GM12878 (cell line): Measurements from ENCODE around the gene PCTP. TPM values are rescaled to one million over a fixed set of nuclear protein-coding genes. Genes with fewer than 3 reads are reported as not detected.

Experiments used
- ATAC-seq: fragments of 200-7000 bp; cut with Tn5 transposase; 3 replicates; pipeline ENCODE4 v1.9.1; 2020; ENCODE audit warnings: mild to moderate bottlenecking, moderate library complexity
- BruUV-seq: library from RNA; stranded (reverse); fragments of 400-500 nt; replicated peaks from 2 replicates; lab custom pipeline; 2021; lab: Mats Ljungman, UMichigan
- CTCF ChIA-PET: fragments of 300-600 bp; sonication (Branson Sonifier 250); formaldehyde crosslinking; extraction: SDS; loops from one replicate; lab custom pipeline; 2021; ENCODE audit warnings: inconsistent platforms; lab: Yijun Ruan, JAX
- POLR2A ChIA-PET: fragments of 350-600 bp; formaldehyde crosslinking; extraction: SDS; loops from one replicate; lab custom pipeline; 2021; ENCODE audit warnings: inconsistent platforms; lab: Charles Lee
- RAD21 ChIA-PET: fragments of 300-600 bp; sonication (Branson Sonifier 250); formaldehyde crosslinking; loops from one replicate; lab custom pipeline; 2023; ENCODE audit warnings: antibody characterized with exemption; ENCODE audit not compliant: unreplicated experiment; lab: Charles Lee
- SMC1A ChIA-PET: fragments of 300-600 bp; sonication (Branson Sonifier 250); formaldehyde crosslinking; loops from one replicate; lab custom pipeline; 2023; ENCODE audit not compliant: unreplicated experiment, uncharacterized antibody; lab: Charles Lee
- DNase-seq: peaks from one replicate; pipeline ENCODE4 v3.0.0-alpha.2; 2011; ENCODE audit warnings: low read depth, low spot score
- FAIRE-seq: peaks from 3 replicates; lab custom pipeline; 2011; peaks lifted over from hg19 to GRCh38; lab: Jason Lieb, UNC
- H2AFZ ChIP-seq: 2 replicates; pipeline ENCODE4 v1.6.0; 2011; ENCODE audit warnings: low read depth, low read length, control low read depth; ENCODE audit not compliant: control insufficient read depth
- H3K27ac ChIP-seq: 2 replicates; pipeline ENCODE4 v1.5.1; 2011; ENCODE audit warnings: control low read depth; ENCODE audit not compliant: control insufficient read depth, insufficient read depth
- H3K27me3 ChIP-seq, 2 experiments: replicated peaks in 1 of 2; 2 replicates each; pipeline versions ENCODE4 v1.6.0 to v1.6.1; 2011; ENCODE audit warnings: low read length in 1 of 2; ENCODE audit not compliant: control insufficient read depth in 2 of 2, insufficient read depth in 2 of 2
- H3K36me3 ChIP-seq, 2 experiments: 2 replicates each; pipeline ENCODE4 v1.5.1; 2011; ENCODE audit warnings: low read length in 1 of 2; ENCODE audit not compliant: control insufficient read depth in 2 of 2, insufficient read depth in 2 of 2
- H3K4me1 ChIP-seq: 2 replicates; pipeline ENCODE4 v1.6.1; 2011; ENCODE audit warnings: mild to moderate bottlenecking, low read length, moderate library complexity, mixed read lengths; ENCODE audit not compliant: control insufficient read depth, insufficient read depth
- H3K4me2 ChIP-seq: 2 replicates; pipeline ENCODE4 v1.6.0; 2011; ENCODE audit warnings: control low read depth; ENCODE audit not compliant: control insufficient read depth, insufficient read depth
- H3K4me3 ChIP-seq: fragments of 200-600 bp; sonication (generic); 2 replicates; pipeline ENCODE4 v1.5.1; 2016
- H3K79me2 ChIP-seq: 2 replicates; pipeline ENCODE4 v1.6.0; 2011; ENCODE audit warnings: low read length; ENCODE audit not compliant: control insufficient read depth, insufficient read depth
- H3K9ac ChIP-seq: 2 replicates; pipeline ENCODE4 v1.8.0; 2011; ENCODE audit warnings: low read length, control low read depth, mixed read lengths; ENCODE audit not compliant: control insufficient read depth, insufficient read depth
- H3K9me3 ChIP-seq: replicated peaks from 3 replicates; pipeline ENCODE4 v1.5.1; 2011; ENCODE audit warnings: mild to moderate bottlenecking, low read length; ENCODE audit not compliant: control insufficient read depth, insufficient read depth
- H4K20me1 ChIP-seq: 2 replicates; pipeline ENCODE4 v1.6.0; 2011; ENCODE audit not compliant: control insufficient read depth, insufficient read depth
- RAD21 ChIP-seq: IDR thresholded peaks from 2 replicates; pipeline ENCODE4 v1.6.1; 2011; ENCODE audit warnings: mild to moderate bottlenecking, low read depth, low read length, moderate library complexity; ENCODE audit not compliant: insufficient read depth
- SMC3 ChIP-seq: IDR thresholded peaks from 2 replicates; pipeline ENCODE4 v1.6.1; 2011; ENCODE audit warnings: low read length, improper control_type of control experiment, borderline replicate concordance
- TARDBP ChIP-seq: IDR thresholded peaks from 2 replicates; pipeline ENCODE4 v1.6.1; 2016; ENCODE audit warnings: borderline replicate concordance
- WGBS: methylation state at CpG from one replicate; pipeline ENCODE4 v1.1.6; 2016; ENCODE audit warnings: low lambda C conversion rate; ENCODE audit not compliant: insufficient replicate concordance, insufficient coverage; ENCODE audit errors: missing lambda C conversion rate; 5-methylcytosine and 5-hydroxymethylcytosine counted together
- in situ Hi-C: fragments of 300-500 bp; cut with MboI; formaldehyde crosslinking; loops from 9 replicates; pipeline ENCODE4 v1.14.3; 2018; ENCODE audit warnings: mixed read lengths
- intact Hi-C: fragments of 100-400 bp; cut with micrococcal nuclease; formaldehyde crosslinking; loops from one replicate; pipeline ENCODE4 v1.14.2; 2022; ENCODE audit not compliant: unreplicated experiment
- polyA plus RNA-seq, 11 experiments: library from polyadenylated mRNA; depleted of rRNA in 4 of 11; unstranded in 6 of 11; stranded (reverse) in 5 of 11; fragments of >200 nt; fragmentation: Nextera tagmentation in 4 of 11; fragmentation: Illumina TruSeq in 1 of 11; extraction: Ambion mirVana in 4 of 11; extraction: Trizol in 1 of 11; gene quantifications; 1 replicate in 1 of 11; 2 replicates in 10 of 11; pipeline versions ENCODE4 v1.2.1 to v1.2.3, GENCODE V29; 2011 to 2016; ENCODE audit warnings: inconsistent platforms in 2 of 11, missing spikeins in 2 of 11, low read depth in 1 of 11
- total RNA-seq, 4 experiments: library from RNA; depleted of rRNA in 3 of 4; stranded (reverse); fragments of >200 nt in 3 of 4; fragmentation: Illumina TruSeq in 1 of 4; extraction: Trizol in 1 of 4; gene quantifications; 2 replicates each; pipeline versions ENCODE4 v1.2.1 to v1.2.3, GENCODE V29; 2013 to 2021
- TF ChIP-seq, protein P1 (sequence below), 3 experiments: IDR thresholded peaks in 2 of 3; conservative IDR thresholded peaks in 1 of 3; 2 replicates each; pipeline ENCODE4 v1.5.1; 2011; ENCODE audit warnings: low read depth in 3 of 3, low read length in 3 of 3, mild to moderate bottlenecking in 3 of 3, control low read depth in 2 of 3, moderate library complexity in 2 of 3, inconsistent platforms in 1 of 3, mixed read lengths in 1 of 3; ENCODE audit not compliant: control insufficient read depth in 2 of 3, insufficient read depth in 1 of 3; ENCODE audit errors: extremely low read depth in 1 of 3

PCTP gene
- total and polyA plus RNA-seq, 10 of the 15 experiments (the other 5 are each of a cell fraction or from before 2014, with no cell fraction given): 1.4 to 26.8 (median 3.7) TPM

DNA sequence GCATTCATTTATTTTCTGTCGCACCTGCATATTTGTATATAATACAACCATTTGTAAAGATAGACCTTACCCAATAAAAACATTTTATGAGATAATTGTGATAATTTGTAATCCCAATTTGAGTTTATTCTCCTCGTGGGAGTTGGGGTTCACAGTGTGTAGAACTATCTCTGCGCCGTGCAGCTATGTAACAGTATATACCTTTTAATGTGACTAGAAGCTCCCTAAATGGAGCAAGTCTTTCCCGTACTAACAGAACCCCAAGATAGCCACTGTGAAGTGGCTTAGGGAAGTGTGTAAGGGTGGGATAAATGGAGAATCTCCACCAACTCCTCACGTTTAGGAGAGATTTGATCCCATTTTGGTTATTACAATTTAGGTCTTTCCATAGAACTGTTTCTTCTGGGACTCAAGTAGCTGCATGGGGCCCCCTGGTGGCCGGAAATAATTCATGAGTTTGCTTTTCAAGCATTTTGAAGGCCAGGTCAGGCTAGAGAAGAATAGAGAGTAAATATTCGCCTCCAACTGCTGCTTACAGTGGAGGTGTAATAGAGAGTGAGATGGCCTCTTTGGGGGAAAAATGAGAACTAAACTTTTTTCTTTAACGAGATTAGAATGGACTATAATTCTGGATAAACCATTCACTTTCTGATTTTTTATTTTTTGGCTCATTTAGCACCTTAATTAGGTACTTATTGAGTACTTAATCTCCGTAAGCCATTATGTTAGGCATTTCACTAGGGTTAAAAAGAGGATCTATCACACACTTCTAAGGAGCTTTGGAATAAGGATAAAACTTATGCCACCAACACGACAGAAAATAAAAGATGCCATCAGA is 32.7 kb upstream of the PCTP start:
- Histone ChIP-seq H3K9me3 (no peaks in the 10 kb centered on the region), H3K4me1 (no peaks in the 10 kb centered on the region), H2AFZ (no peak overlapping the region), H3K4me3 (no peak overlapping the region), H3K4me2 (no peak overlapping the region), H3K27ac (no peak overlapping the region), H4K20me1 (no peaks in the 10 kb centered on the region)
- ATAC-seq (peak; percentile 71), FAIRE-seq (no peak)
- 25% methylated on average over 11 of the region's 11 CpGs for whole genome bisulfite sequencing
- in situ Hi-C loops (loop anchor here (5.0 kb wide), 2 partner anchors 34 to 191 kb away; partner anchors contain the start of gene PCTP), intact Hi-C loops (loop anchor here (1.0 kb wide), 1 partner anchor 192 kb away; no protein-coding TSS in a partner anchor)
- ChIA-PET CTCF (interaction anchor here (0.5 to 6.0 kb wide), 25 partner anchors 9 to 1286 kb away, joined by 3 to 43 read pairs (median 5); no protein-coding TSS in a partner anchor), POLR2A (no interaction called here)
- TF ChIP-seq SMC3 (peak; percentile 72), RAD21 (peak; percentile 67), TARDBP (no peak)
- TF ChIP-seq, protein P1, sequence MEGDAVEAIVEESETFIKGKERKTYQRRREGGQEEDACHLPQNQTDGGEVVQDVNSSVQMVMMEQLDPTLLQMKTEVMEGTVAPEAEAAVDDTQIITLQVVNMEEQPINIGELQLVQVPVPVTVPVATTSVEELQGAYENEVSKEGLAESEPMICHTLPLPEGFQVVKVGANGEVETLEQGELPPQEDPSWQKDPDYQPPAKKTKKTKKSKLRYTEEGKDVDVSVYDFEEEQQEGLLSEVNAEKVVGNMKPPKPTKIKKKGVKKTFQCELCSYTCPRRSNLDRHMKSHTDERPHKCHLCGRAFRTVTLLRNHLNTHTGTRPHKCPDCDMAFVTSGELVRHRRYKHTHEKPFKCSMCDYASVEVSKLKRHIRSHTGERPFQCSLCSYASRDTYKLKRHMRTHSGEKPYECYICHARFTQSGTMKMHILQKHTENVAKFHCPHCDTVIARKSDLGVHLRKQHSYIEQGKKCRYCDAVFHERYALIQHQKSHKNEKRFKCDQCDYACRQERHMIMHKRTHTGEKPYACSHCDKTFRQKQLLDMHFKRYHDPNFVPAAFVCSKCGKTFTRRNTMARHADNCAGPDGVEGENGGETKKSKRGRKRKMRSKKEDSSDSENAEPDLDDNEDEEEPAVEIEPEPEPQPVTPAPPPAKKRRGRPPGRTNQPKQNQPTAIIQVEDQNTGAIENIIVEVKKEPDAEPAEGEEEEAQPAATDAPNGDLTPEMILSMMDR (IDR thresholded peaks at IDR 0.05 in 2 of 3, conservative IDR thresholded peaks at IDR 0.05 in 1 of 3; ENCODE audit: control insufficient read depth in 2 of 3, extremely low read depth in 1 of 3, insufficient read depth in 1 of 3, low read depth in 3 of 3, low read length in 3 of 3): peak; percentile 65 to 74 (median 66); a peak in 5 of 6 replicates
- TF ChIP-seq, all 136 proteins: peak for 3
- BruUV-seq: no TSS peak
- H3K79me2 ChIP-seq: no peaks in the 10 kb centered on the region
- H3K36me3 ChIP-seq: no peaks in the 10 kb centered on the region
- RAD21 ChIA-PET: interaction anchor here (0.9 to 1.2 kb wide), 3 partner anchors 170 to 193 kb away, joined by 3 to 5 read pairs (median 4); no protein-coding TSS in a partner anchor
- no peak for DNase-seq
- SMC1A ChIA-PET: interaction anchor here (0.6 to 2.5 kb wide), 12 partner anchors 10 to 191 kb away, joined by 3 to 11 read pairs (median 4); no protein-coding TSS in a partner anchor
- no peaks in the 10 kb centered on the region; a peak in 1 of 4 replicates for H3K27me3 ChIP-seq
- no peak overlapping the region for H3K9ac ChIP-seq
